HepG2 (cell line): Measurements from ENCODE around the gene SPACA4. TPM values are rescaled to one million over a fixed set of nuclear protein-coding genes. Genes with fewer than 3 reads are reported as not detected.
A peak's percentile ranks its signal among the peaks of the same experiment; 100 is the strongest.

Experiments
- ATF7-NPFF ChIP-seq: sonication (generic); formaldehyde crosslinking; IDR thresholded peaks from 2 replicates; pipeline ENCODE4 v1.8.1; 2023; ENCODE audit warnings: mild to moderate bottlenecking, low read depth, missing genetic modification reagents, moderate library complexity
- GRHL1 ChIP-seq: sonication (generic); formaldehyde crosslinking; conservative IDR thresholded peaks from 2 replicates; pipeline ENCODE4 v1.8.0; 2022; ENCODE audit warnings: missing genetic modification reagents
- GZF1 ChIP-seq: sonication (generic); formaldehyde crosslinking; IDR thresholded peaks from 2 replicates; pipeline ENCODE4 v1.5.1; 2020; ENCODE audit warnings: mild to moderate bottlenecking, missing genetic modification reagents
- HHEX ChIP-seq: IDR thresholded peaks from 2 replicates; pipeline ENCODE4 v1.6.1; 2016; ENCODE audit warnings: control low read depth
- HNRNPK ChIP-seq: fragments of 200-400 bp; formaldehyde crosslinking; IDR thresholded peaks from 2 replicates; pipeline ENCODE4 v1.6.1; 2018; ENCODE audit warnings: low read length, low read depth, moderate library complexity, mild to moderate bottlenecking; ENCODE audit not compliant: poor library complexity, severe bottlenecking
- MLLT10 ChIP-seq: sonication (generic); formaldehyde crosslinking; IDR thresholded peaks from 2 replicates; pipeline ENCODE4 v1.4.0; 2020; ENCODE audit warnings: missing genetic modification reagents
- PTBP1 ChIP-seq: fragments of 200-400 bp; formaldehyde crosslinking; IDR thresholded peaks from 2 replicates; pipeline ENCODE4 v1.6.1; 2018; ENCODE audit warnings: low read length, low read depth; ENCODE audit not compliant: poor library complexity, severe bottlenecking
- SCMH1 ChIP-seq: sonication (generic); formaldehyde crosslinking; IDR thresholded peaks from 2 replicates; pipeline ENCODE4 v1.9.0; 2021; ENCODE audit warnings: missing genetic modification reagents, mild to moderate bottlenecking, borderline replicate concordance
- YEATS2 ChIP-seq: sonication (generic); formaldehyde crosslinking; IDR thresholded peaks from 2 replicates; pipeline ENCODE4 v1.4.0; 2020; ENCODE audit warnings: missing genetic modification reagents, borderline replicate concordance
- ZNF34 ChIP-seq: sonication (generic); formaldehyde crosslinking; IDR thresholded peaks from 2 replicates; pipeline ENCODE4 v1.4.0; 2020; ENCODE audit warnings: mild to moderate bottlenecking, missing genetic modification reagents, borderline replicate concordance
- ZNF431 ChIP-seq: sonication (generic); formaldehyde crosslinking; IDR thresholded peaks from 2 replicates; pipeline ENCODE4 v1.9.0; 2022; ENCODE audit warnings: missing genetic modification reagents, low read depth, mild to moderate bottlenecking, borderline replicate concordance
- ZNF460 ChIP-seq: sonication (generic); formaldehyde crosslinking; IDR thresholded peaks from 2 replicates; pipeline ENCODE4 v1.5.1; 2020; ENCODE audit warnings: missing genetic modification reagents, mild to moderate bottlenecking, borderline replicate concordance
- ZNF597 ChIP-seq: sonication (generic); formaldehyde crosslinking; IDR thresholded peaks from 2 replicates; pipeline ENCODE4 v1.5.0; 2020; ENCODE audit warnings: missing genetic modification reagents
- ZNF781 ChIP-seq: sonication (generic); formaldehyde crosslinking; IDR thresholded peaks from 2 replicates; pipeline ENCODE4 v1.5.1; 2020; ENCODE audit warnings: borderline replicate concordance, mild to moderate bottlenecking, missing genetic modification reagents; ENCODE audit errors: not compliant biosample characterization
- polyA plus RNA-seq, 8 experiments: library from polyadenylated mRNA; depleted of rRNA in 3 of 8; stranded (reverse) in 7 of 8; unstranded in 1 of 8; fragments of >200 nt; fragmentation: Illumina TruSeq in 4 of 8; extraction: Trizol in 4 of 8; gene quantifications; 2 replicates each; pipeline versions ENCODE4 v1.2.1 to v1.2.3, GENCODE V29; 2011 to 2016; ENCODE audit warnings: low read depth in 4 of 8, missing spikeins in 1 of 8, mixed read lengths in 1 of 8; ENCODE audit not compliant: insufficient read depth in 1 of 8
- total RNA-seq, 5 experiments: library from RNA; depleted of rRNA; stranded (reverse); fragments of >200 nt; fragmentation: Illumina TruSeq; extraction: Trizol; gene quantifications; 2 replicates each; pipeline ENCODE4 v1.2.3, GENCODE V29; 2016; ENCODE audit warnings: low read depth in 1 of 5
- TF ChIP-seq, protein P1 (sequence below): sonication (generic); formaldehyde crosslinking; IDR thresholded peaks from 2 replicates; pipeline ENCODE4 v1.9.0; 2021; ENCODE audit warnings: mild to moderate bottlenecking, missing genetic modification reagents
- TF ChIP-seq, protein P2 (sequence below): IDR thresholded peaks from 2 replicates; pipeline ENCODE4 v1.6.1; 2016; ENCODE audit warnings: mild to moderate bottlenecking
- TF ChIP-seq, protein P3 (sequence below): sonication (generic); formaldehyde crosslinking; IDR thresholded peaks from 2 replicates; pipeline ENCODE4 v1.5.1; 2020; ENCODE audit warnings: missing genetic modification reagents, mild to moderate bottlenecking, borderline replicate concordance

SPACA4 gene
- total and polyA plus RNA-seq, 2 of the 13 experiments (the other 11 are each of a cell fraction or from before 2014, with no cell fraction given) = not detected

- TF ChIP-seq, protein P1, sequence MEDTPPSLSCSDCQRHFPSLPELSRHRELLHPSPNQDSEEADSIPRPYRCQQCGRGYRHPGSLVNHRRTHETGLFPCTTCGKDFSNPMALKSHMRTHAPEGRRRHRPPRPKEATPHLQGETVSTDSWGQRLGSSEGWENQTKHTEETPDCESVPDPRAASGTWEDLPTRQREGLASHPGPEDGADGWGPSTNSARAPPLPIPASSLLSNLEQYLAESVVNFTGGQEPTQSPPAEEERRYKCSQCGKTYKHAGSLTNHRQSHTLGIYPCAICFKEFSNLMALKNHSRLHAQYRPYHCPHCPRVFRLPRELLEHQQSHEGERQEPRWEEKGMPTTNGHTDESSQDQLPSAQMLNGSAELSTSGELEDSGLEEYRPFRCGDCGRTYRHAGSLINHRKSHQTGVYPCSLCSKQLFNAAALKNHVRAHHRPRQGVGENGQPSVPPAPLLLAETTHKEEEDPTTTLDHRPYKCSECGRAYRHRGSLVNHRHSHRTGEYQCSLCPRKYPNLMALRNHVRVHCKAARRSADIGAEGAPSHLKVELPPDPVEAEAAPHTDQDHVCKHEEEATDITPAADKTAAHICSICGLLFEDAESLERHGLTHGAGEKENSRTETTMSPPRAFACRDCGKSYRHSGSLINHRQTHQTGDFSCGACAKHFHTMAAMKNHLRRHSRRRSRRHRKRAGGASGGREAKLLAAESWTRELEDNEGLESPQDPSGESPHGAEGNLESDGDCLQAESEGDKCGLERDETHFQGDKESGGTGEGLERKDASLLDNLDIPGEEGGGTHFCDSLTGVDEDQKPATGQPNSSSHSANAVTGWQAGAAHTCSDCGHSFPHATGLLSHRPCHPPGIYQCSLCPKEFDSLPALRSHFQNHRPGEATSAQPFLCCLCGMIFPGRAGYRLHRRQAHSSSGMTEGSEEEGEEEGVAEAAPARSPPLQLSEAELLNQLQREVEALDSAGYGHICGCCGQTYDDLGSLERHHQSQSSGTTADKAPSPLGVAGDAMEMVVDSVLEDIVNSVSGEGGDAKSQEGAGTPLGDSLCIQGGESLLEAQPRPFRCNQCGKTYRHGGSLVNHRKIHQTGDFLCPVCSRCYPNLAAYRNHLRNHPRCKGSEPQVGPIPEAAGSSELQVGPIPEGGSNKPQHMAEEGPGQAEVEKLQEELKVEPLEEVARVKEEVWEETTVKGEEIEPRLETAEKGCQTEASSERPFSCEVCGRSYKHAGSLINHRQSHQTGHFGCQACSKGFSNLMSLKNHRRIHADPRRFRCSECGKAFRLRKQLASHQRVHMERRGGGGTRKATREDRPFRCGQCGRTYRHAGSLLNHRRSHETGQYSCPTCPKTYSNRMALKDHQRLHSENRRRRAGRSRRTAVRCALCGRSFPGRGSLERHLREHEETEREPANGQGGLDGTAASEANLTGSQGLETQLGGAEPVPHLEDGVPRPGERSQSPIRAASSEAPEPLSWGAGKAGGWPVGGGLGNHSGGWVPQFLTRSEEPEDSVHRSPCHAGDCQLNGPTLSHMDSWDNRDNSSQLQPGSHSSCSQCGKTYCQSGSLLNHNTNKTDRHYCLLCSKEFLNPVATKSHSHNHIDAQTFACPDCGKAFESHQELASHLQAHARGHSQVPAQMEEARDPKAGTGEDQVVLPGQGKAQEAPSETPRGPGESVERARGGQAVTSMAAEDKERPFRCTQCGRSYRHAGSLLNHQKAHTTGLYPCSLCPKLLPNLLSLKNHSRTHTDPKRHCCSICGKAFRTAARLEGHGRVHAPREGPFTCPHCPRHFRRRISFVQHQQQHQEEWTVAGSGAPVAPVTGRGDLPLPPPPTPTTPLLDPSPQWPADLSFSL (CRISPR knock-in tag) = no peak
- no peak for TF ChIP-seq SCMH1 (CRISPR knock-in tag)
- TF ChIP-seq HNRNPK = peak; percentile 67
- no peak for TF ChIP-seq HHEX
- TF ChIP-seq, protein P2, sequence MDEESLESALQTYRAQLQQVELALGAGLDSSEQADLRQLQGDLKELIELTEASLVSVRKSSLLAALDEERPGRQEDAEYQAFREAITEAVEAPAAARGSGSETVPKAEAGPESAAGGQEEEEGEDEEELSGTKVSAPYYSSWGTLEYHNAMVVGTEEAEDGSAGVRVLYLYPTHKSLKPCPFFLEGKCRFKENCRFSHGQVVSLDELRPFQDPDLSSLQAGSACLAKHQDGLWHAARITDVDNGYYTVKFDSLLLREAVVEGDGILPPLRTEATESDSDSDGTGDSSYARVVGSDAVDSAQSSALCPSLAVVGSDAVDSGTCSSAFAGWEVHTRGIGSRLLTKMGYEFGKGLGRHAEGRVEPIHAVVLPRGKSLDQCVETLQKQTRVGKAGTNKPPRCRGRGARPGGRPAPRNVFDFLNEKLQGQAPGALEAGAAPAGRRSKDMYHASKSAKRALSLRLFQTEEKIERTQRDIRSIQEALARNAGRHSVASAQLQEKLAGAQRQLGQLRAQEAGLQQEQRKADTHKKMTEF (CRISPR knock-in tag) = peak; percentile 56; the same call in 1 of the 2 replicates
- no peak for TF ChIP-seq ZNF431
- no peak for TF ChIP-seq ZNF34 (CRISPR knock-in tag)
- no peak for TF ChIP-seq MLLT10 (CRISPR knock-in tag)
- TF ChIP-seq ZNF781 (CRISPR knock-in tag) = no peak
- no peak for TF ChIP-seq GZF1 (CRISPR knock-in tag)
- TF ChIP-seq ZNF597 = no peak
- peak; percentile 82 for TF ChIP-seq PTBP1
- no peak for TF ChIP-seq GRHL1 (CRISPR knock-in tag)
- TF ChIP-seq ZNF460 = no peak
- TF ChIP-seq ATF7-NPFF (CRISPR knock-in tag) = no peak
- TF ChIP-seq, protein P3, sequence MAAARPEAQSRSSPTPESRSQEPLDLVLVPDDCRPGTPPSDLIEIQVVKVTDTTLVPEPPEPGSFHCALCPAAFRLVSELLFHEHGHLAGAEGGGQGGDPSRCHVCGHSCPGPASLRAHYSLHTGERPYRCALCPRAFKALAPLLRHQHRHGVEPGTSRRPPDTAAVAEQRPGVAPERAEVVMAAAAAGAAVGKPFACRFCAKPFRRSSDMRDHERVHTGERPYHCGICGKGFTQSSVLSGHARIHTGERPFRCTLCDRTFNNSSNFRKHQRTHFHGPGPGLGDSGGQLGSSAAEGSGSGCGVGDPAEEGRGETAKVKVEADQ (CRISPR knock-in tag) = no peak
- TF ChIP-seq YEATS2 (CRISPR knock-in tag) = no peak
These were observed 17.7 kb upstream of the SPACA4 start (continued) for GRCh38 chr19:48588670-48589401.
